ENCODE data around the gene TSPEAR.

The TSPEAR gene

GRCh38 chr21:44758141-44758561 is 46.8 kb upstream of the TSPEAR start:
- H3K27ac ChIP-seq = no peak overlapping the region
- H3K4me1 ChIP-seq = peaks cover 0 to 4% (median 0%) of the 10 kb centered on the region in 4 donors
- no peaks in the 10 kb centered on the region for H3K9me3 ChIP-seq
- peak; percentile 3 to 50 for DNase-seq
- intact Hi-C loops (cut with DNase I; ENCODE audit: low total_unique reads) = no loop called here
- H3K36me3 ChIP-seq = no peaks in the 10 kb centered on the region
- no peak for TF ChIP-seq CTCF (IDR thresholded peaks at IDR 0.05)
- peaks cover 0 to 2% of the 10 kb centered on the region in 2 donors for H3K27me3 ChIP-seq
- no peak overlapping the region for H3K4me3 ChIP-seq

GRCh38 chr21:44757731-44758130 is 46.4 kb upstream of the TSPEAR start:
- Histone ChIP-seq H3K36me3 (no peaks in the 10 kb centered on the region), H3K4me1 (peaks cover 0 to 6% (median 0%) of the 10 kb centered on the region in 4 donors), H3K9me3 (no peaks in the 10 kb centered on the region), H3K4me3 (no peak overlapping the region), H3K27me3 (peaks cover 0 to 3% of the 10 kb centered on the region in 2 donors), H3K27ac (no peak overlapping the region)
- no peak for TF ChIP-seq CTCF (IDR thresholded peaks at IDR 0.05)
- DNase-seq = peak in 1 of 2 donors; percentile 23
- intact Hi-C loops (cut with DNase I; ENCODE audit: low total_unique reads) = no loop called here

- Histone ChIP-seq H3K4me1 (peaks cover 0 to 6% (median 0%) of the 10 kb centered on the region in 4 donors), H3K4me3 (no peak overlapping the region), H3K27ac (no peak overlapping the region), H3K36me3 (no peaks in the 10 kb centered on the region), H3K27me3 (peaks cover 0 to 13% of the 10 kb centered on the region in 2 donors), H3K9me3 (no peaks in the 10 kb centered on the region)
- peak; percentile 3 to 37 for DNase-seq
- no peak for TF ChIP-seq CTCF (IDR thresholded peaks at IDR 0.05)
- intact Hi-C loops (cut with DNase I; ENCODE audit: low total_unique reads) = no loop called here
These were observed 45.2 kb upstream of the TSPEAR start for GRCh38 chr21:44756423-44757185.

GRCh38 chr21:44755227-44755626 is 43.9 kb upstream of the TSPEAR start:
- no peak for DNase-seq
- no peak overlapping the region for H3K4me3 ChIP-seq
- H3K36me3 ChIP-seq = no peaks in the 10 kb centered on the region
- no peaks in the 10 kb centered on the region for H3K9me3 ChIP-seq
- peaks cover 0 to 6% (median 0%) of the 10 kb centered on the region in 4 donors for H3K4me1 ChIP-seq
- intact Hi-C loops (cut with DNase I; ENCODE audit: low total_unique reads) = no loop called here
- peaks cover 0 to 27% of the 10 kb centered on the region in 2 donors for H3K27me3 ChIP-seq
- no peak overlapping the region for H3K27ac ChIP-seq
- TF ChIP-seq CTCF (IDR thresholded peaks at IDR 0.05) = no peak

GRCh38 chr21:44753357-44753756 is 42.0 kb upstream of the TSPEAR start:
- Histone ChIP-seq H3K36me3 (no peaks in the 10 kb centered on the region), H3K9me3 (no peaks in the 10 kb centered on the region), H3K27me3 (peaks cover 0 to 46% of the 10 kb centered on the region in 2 donors), H3K27ac (no peak overlapping the region), H3K4me1 (peaks cover 0 to 6% (median 0%) of the 10 kb centered on the region in 4 donors), H3K4me3 (no peak overlapping the region)
- intact Hi-C loops (cut with DNase I; ENCODE audit: low total_unique reads) = no loop called here
- peak; percentile 2 to 43 for DNase-seq
- no peak for TF ChIP-seq CTCF (IDR thresholded peaks at IDR 0.05)

Measured in tibial artery (tissue), 4 donors.